HG03520 (cell line): ENCODE data around the gene LSM8.
"Not testable (repeated sequence)": the region's sequence is repeated elsewhere in the genome, so short reads cannot be mapped to it uniquely, and the experiment has no call there.

ENCODE experiments used
- ATAC-seq: cut with Tn5 transposase; IDR thresholded peaks from one replicate; pipeline ENCODE4 v1.9.1; 2021; ENCODE audit warnings: mild to moderate bottlenecking, moderate library complexity; ENCODE audit not compliant: unreplicated experiment

The LSM8 gene

GRCh38 chr7:118202061-118202460 lies 18.1 kb downstream of the LSM8 start:
- ATAC-seq = no peak

GRCh38 chr7:118214051-118214832 lies 30.3 kb downstream of the LSM8 start:
- peak; percentile 97 for ATAC-seq

GRCh38 chr7:118214833-118215182 lies 30.8 kb downstream of the LSM8 start:
- ATAC-seq = peak; percentile 17

GRCh38 chr7:118217210-118217619 lies 33.3 kb downstream of the LSM8 start:
- ATAC-seq = no peak

DNA sequence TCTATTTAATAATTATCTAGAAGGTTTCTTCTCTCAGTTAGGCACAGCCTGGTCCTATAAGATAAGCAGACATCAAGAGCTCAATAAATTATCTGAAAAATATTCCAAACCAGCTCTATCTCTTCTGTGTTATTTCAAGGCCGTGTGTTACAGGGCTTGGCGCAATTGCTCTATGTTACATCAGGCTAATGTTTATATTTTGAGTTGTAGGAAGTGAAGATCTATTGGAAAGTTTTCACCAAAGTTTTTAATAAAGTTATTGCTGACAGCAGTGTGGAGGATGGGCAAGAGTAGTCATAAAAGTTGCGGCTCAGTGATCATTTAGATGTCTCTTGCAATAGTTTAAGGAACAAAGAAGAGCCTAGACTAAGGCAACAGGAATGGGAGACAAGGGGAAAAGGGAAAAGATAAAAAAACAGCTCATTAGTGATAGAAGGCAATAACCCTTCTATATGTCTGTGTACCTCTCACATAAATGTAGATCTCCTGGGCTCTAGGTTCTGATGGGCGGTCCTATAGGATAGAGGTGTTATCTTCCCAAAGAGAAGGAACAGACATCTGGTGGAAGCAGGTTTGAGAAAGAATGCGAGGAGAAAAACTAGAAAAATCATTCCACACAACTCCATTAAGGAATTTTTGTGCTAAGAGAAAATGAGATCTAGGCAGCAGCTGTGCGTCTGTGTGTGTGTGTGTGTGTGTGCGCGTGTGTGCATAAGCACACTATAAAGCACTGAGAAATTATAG lies 34.6 kb downstream of the LSM8 start:
- no peak for ATAC-seq

DNA sequence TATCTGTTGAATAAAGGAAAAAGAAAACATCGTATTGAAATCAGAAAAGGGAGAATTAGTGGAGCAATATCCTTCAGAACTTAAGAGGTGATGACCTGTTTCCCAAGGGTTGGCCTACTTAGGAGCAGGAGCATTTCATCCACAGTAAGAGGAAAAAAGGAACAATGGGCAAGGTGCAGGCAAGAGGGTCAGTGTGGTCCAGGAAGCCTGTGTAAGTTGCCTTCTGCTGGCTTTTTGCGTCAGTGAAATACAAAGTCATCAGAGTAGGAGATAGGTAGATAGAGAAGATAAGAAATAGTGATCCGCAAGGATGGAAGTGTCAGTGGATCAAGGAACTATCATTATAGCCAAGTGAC lies 35.2 kb downstream of the LSM8 start:
- ATAC-seq = no peak

DNA sequence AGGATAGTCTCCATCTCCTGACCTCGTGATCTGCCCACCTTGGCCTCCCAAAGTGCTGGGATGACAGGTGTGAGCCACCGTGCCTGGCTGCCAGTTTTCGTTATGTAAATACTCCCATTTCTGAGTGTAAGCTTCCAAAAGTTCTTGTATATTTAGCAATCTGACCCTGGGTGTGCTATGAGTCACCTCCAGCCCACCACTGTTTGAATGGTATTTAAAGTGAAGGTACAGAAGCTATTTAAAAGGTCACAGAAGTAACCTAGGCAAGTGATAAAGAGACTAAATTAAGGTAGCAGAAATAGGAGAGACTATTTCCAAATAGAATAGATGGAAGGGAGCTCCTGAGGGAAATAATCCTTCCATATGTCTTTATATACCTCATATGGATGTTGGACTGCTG lies 36.6 kb downstream of the LSM8 start:
- ATAC-seq = no peak

- no peak for ATAC-seq
Measured at GRCh38 chr7:118222591-118222990, 38.6 kb downstream of the LSM8 start.

- no peak for ATAC-seq
Measured at GRCh38 chr7:118224521-118224920, 40.6 kb downstream of the LSM8 start, which contains the start of gene ANKRD7. ANKRD7 (plus strand) TSS chr7:118224704; CDS start chr7:118224831, 127 bp downstream.

DNA sequence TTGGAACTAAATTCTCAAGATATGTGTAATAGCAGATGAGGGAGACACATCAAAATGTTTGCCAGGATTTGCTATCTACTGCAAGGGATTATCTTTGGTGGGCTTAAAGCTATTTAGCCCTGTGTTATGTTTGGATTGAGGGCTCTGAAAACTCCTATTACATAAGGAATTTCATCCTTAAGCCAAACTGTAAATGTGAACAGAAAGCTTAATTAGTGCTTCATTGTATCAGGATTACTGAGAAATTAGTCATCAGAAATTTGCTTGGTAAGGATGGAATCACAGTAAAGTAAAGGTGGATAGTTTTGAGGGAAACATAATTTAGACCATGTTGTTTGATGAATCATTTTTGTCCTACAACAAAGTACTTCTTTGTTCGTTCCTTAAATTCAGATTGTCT lies 48.9 kb downstream of the LSM8 start:
- no peak for ATAC-seq

- ATAC-seq = no peak
Measured at GRCh38 chr7:118233799-118234198, 49.8 kb downstream of the LSM8 start.

- ATAC-seq = no peak
Measured at GRCh38 chr7:118239014-118239413, 55.0 kb downstream of the LSM8 start.

- not testable (repeated sequence) for ATAC-seq
Measured at GRCh38 chr7:118240320-118240719, 56.4 kb downstream of the LSM8 start.
